Neural crest cell (in vitro differentiated cells): ENCODE data around the gene BTN2A1. TPM values are rescaled to one million over a fixed set of nuclear protein-coding genes. Genes with fewer than 3 reads are reported as not detected.

Experiments
- DNase-seq: peaks from one replicate; pipeline ENCODE4 v3.0.0; 2021; ENCODE audit warnings: low read depth, mixed read lengths, low spot score
- H3K27ac Mint-ChIP-seq: one replicate; pipeline ENCODE4 v1.8.0; 2021; ENCODE audit warnings: mild to moderate bottlenecking, mixed read lengths; ENCODE audit not compliant: unreplicated experiment
- H3K27me3 Mint-ChIP-seq: 2 replicates; pipeline ENCODE4 v1.8.0; 2021; ENCODE audit warnings: low read depth, mild to moderate bottlenecking, mixed read lengths
- H3K36me3 Mint-ChIP-seq: 2 replicates; pipeline ENCODE4 v1.8.0; 2021; ENCODE audit warnings: low read depth, mild to moderate bottlenecking, mixed read lengths
- H3K4me1 Mint-ChIP-seq: 2 replicates; pipeline ENCODE4 v1.8.0; 2021; ENCODE audit warnings: mixed read lengths
- H3K4me3 Mint-ChIP-seq: one replicate; pipeline ENCODE4 v1.8.0; 2021; ENCODE audit warnings: mild to moderate bottlenecking, mixed read lengths
- H3K9me3 Mint-ChIP-seq: 2 replicates; pipeline ENCODE4 v1.8.0; 2021; ENCODE audit warnings: mixed read lengths
- CTCF ChIP-seq: fragments of 200-600 bp; sonication (generic); conservative IDR thresholded peaks from 2 replicates; pipeline ENCODE4 v1.5.0; 2021; ENCODE audit warnings: antibody characterized with exemption, mild to moderate bottlenecking
- total RNA-seq: library from RNA; stranded (reverse); gene quantifications from 2 replicates; pipeline ENCODE4 v1.2.1, GENCODE V29; 2021

The BTN2A1 gene
- total RNA-seq, 1 donor from 2014 or later, result 25.2 TPM

- DNase-seq, result no peak
- no peaks in the 10 kb centered on the region for H3K27me3 Mint-ChIP-seq
These were observed 26.0 kb downstream of the BTN2A1 start for GRCh38 chr6:26483727-26484126.

GRCh38 chr6:26484161-26484560, 26.4 kb downstream of the BTN2A1 start:
- TF ChIP-seq CTCF, result no peak
- Mint-ChIP-seq H3K27ac (no peak overlapping the region), H3K9me3 (peaks cover 7% of the 10 kb centered on the region), H3K4me3 (no peak overlapping the region), H3K27me3 (no peaks in the 10 kb centered on the region), H3K4me1 (no peaks in the 10 kb centered on the region), H3K36me3 (no peaks in the 10 kb centered on the region)
- DNase-seq, result no peak

More at GRCh38 chr6:26483727-26484126, 26.0 kb downstream of the BTN2A1 start:
- Mint-ChIP-seq H3K4me3 (no peak overlapping the region), H3K36me3 (no peaks in the 10 kb centered on the region), H3K4me1 (no peaks in the 10 kb centered on the region), H3K9me3 (peaks cover 8% of the 10 kb centered on the region), H3K27ac (no peak overlapping the region)
- TF ChIP-seq CTCF, result no peak

GRCh38 chr6:26485112-26485780, 27.5 kb downstream of the BTN2A1 start:
- DNase-seq, result no peak
- Mint-ChIP-seq H3K27me3 (no peaks in the 10 kb centered on the region), H3K4me3 (no peak overlapping the region), H3K27ac (no peak overlapping the region), H3K36me3 (no peaks in the 10 kb centered on the region), H3K4me1 (no peaks in the 10 kb centered on the region), H3K9me3 (peaks cover 6% of the 10 kb centered on the region)
- no peak for TF ChIP-seq CTCF

GRCh38 chr6:26486358-26486757, 28.6 kb downstream of the BTN2A1 start:
- no peak for DNase-seq
- no peak for TF ChIP-seq CTCF
- H3K4me3 Mint-ChIP-seq, result no peak overlapping the region
- H3K27me3 Mint-ChIP-seq, result no peaks in the 10 kb centered on the region
- no peaks in the 10 kb centered on the region for H3K4me1 Mint-ChIP-seq
- H3K9me3 Mint-ChIP-seq, result peaks cover 6% of the 10 kb centered on the region
- no peaks in the 10 kb centered on the region for H3K36me3 Mint-ChIP-seq
- H3K27ac Mint-ChIP-seq, result no peak overlapping the region

- Mint-ChIP-seq H3K4me3 (no peak overlapping the region), H3K4me1 (no peaks in the 10 kb centered on the region), H3K27ac (no peak overlapping the region), H3K36me3 (no peaks in the 10 kb centered on the region), H3K27me3 (no peaks in the 10 kb centered on the region), H3K9me3 (peaks cover 6% of the 10 kb centered on the region)
- no peak for TF ChIP-seq CTCF
- no peak for DNase-seq
These were observed 29.7 kb downstream of the BTN2A1 start for GRCh38 chr6:26487466-26487865.
